Coronary artery (tissue), 2 donors: ENCODE data around the gene KDM5B.
A peak's percentile ranks its signal among the peaks of the same experiment; 100 is the strongest.

Source experiments
- DNase-seq: peaks from one replicate; pipeline ENCODE4 v3.0.0-alpha.2; 2017; ENCODE audit warnings: low spot score
- H3K27ac ChIP-seq, 2 donors: fragments of 200-600 bp; sonication (generic); one replicate each; pipeline ENCODE4 v1.5.1; 2016 to 2019
- H3K4me3 ChIP-seq: fragments of 200-600 bp; sonication (generic); 2 replicates; pipeline ENCODE4 v1.5.1; 2016; ENCODE audit warnings: mild to moderate bottlenecking, moderate library complexity
- CTCF ChIP-seq: fragments of 200-600 bp; sonication (generic); IDR thresholded peaks from one replicate; pipeline ENCODE4 v1.5.1; 2019; ENCODE audit warnings: antibody characterized with exemption

The KDM5B gene

GRCh38 chr1:202807926-202808757 lies at the start of gene KDM5B:
Gene KDM5B (minus strand): TSS chr1:202808421. CDS start chr1:202808305, 116 bp downstream.
- DNase-seq: peak; percentile 83
- H3K4me3 ChIP-seq: peak within 1 kb of the TSS; percentile 96
- peak within 1 kb of the TSS; percentile 74 to 92 for H3K27ac ChIP-seq
- no peak for TF ChIP-seq CTCF

GRCh38 chr1:202857136-202857610 lies 49.0 kb upstream of the KDM5B start:
- DNase-seq: no peak
- TF ChIP-seq CTCF: no peak
- Histone ChIP-seq H3K27ac (no peak overlapping the region), H3K4me3 (no peak overlapping the region)

- Histone ChIP-seq H3K4me3 (no peak overlapping the region), H3K27ac (no peak overlapping the region)
- no peak for TF ChIP-seq CTCF
- no peak for DNase-seq
These were observed 47.8 kb upstream of the KDM5B start for GRCh38 chr1:202856014-202856413.

GRCh38 chr1:202854787-202855186 lies 46.6 kb upstream of the KDM5B start:
- Histone ChIP-seq H3K4me3 (no peak overlapping the region), H3K27ac (no peak overlapping the region)
- no peak for DNase-seq
- no peak for TF ChIP-seq CTCF

GRCh38 chr1:202852163-202852904 lies 44.1 kb upstream of the KDM5B start:
- no peak for DNase-seq

More at GRCh38 chr1:202852163-202852904, 44.1 kb upstream of the KDM5B start:
- Histone ChIP-seq H3K27ac (no peak overlapping the region), H3K4me3 (no peak overlapping the region)
- no peak for TF ChIP-seq CTCF
